HuH-7.5 (cell line): Measurements from ENCODE around the gene GAREM1.
"Not testable (repeated sequence)": the region's sequence is repeated elsewhere in the genome, so short reads cannot be mapped to it uniquely, and the experiment has no call there.

Experiments used
- DNase-seq: peaks from one replicate; pipeline ENCODE4 v3.0.0; 2011; ENCODE audit warnings: low spot score

Gene GAREM1

DNA sequence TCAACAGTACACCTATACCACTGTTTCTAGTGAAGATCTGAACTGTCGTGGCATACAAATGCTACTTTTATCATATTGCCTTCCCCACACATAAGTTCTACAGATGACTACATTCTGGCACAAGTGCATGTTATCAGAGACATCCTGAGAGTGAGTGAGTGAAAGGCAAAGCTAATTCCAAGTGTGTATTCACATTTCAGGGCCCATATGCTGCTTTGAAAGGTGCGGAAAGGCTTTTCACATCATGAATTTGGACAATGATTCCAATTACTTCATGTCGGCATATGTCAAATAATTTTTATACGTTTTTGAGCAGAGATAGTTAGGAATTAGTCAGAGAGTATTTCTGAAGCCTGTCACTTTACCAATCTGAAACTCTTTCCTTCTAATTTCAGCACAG lies 101.7 kb downstream of the GAREM1 start:
- DNase-seq: no peak

DNA sequence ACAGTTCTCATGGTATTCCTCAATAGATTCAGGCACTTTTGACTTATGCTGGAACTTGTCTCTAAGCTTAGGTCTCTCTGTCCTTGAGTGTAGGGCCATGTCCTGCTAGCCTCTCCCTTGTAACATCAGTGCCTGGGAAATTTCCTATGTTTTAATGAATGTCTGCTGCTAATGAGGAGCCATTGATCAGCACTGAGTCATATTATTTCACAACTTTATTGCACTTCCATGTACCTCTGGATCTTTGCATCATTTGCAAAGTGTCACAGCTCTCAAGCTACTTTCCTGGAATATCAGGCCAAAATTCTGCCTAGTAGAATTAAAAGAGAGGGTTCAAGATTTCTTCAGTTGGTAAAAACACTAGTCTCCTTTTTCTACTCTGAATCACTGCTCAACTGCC lies 102.5 kb downstream of the GAREM1 start:
- no peak for DNase-seq

DNA sequence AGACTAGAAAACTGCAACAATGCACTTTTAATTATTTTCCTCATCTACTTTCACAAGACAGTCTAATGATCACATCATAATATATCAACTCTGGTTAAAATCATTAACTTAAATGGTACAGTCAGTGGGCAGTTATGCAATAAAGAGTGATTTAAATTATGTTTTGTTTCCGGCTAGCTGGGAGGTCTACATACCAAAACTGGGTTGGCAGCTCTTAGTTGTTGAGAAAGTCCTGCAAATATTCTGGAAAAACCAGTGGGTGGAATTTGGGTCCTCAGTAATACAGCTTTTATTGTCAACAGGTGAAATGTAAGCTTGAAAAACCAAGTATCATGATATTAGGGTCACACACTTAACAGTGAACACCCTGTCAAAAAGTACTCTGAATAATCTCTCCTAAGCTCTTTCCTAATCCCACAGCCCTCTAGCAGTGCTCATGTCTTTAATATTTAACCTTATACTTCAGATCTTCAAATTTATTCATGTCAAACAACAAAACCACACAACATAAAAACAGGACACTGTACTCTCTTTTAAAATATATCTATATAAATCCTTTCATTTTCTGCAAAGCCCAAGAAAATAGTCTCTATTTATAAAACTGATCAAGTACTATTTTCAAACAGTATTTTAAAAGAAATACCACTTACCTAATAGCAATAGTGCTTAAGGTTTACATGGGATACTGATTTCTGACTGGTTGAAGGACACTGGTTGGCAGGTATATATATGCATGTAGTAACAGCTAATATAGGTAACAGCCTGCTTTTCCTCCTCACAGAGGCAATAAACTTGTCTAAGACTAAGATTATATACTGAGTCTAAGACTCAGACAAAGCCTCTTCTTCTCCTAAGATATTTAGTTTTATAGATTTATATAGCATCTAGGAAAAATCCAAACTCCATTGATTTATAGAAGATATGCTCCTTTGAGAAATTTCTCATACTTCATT lies 103.8 kb downstream of the GAREM1 start:
- no peak for DNase-seq

DNA sequence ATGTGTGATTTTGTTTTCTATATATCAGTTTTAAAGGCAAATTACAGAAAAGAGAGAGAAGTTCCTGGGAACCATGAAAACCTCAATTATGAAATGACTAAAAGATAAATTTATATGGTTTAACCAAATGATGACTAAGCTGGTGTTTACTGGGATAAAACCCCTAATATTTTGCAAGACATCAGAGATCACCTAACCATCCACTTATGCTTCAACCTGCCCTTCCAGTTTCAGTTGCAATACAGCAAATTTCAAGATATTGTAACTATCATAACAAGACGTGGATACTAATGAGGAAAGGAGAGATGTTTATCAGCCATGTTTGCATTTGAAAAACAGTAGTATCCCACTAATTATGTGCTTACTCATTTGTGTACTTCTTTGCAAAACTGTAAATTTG lies 108.2 kb downstream of the GAREM1 start:
- no peak for DNase-seq

DNA sequence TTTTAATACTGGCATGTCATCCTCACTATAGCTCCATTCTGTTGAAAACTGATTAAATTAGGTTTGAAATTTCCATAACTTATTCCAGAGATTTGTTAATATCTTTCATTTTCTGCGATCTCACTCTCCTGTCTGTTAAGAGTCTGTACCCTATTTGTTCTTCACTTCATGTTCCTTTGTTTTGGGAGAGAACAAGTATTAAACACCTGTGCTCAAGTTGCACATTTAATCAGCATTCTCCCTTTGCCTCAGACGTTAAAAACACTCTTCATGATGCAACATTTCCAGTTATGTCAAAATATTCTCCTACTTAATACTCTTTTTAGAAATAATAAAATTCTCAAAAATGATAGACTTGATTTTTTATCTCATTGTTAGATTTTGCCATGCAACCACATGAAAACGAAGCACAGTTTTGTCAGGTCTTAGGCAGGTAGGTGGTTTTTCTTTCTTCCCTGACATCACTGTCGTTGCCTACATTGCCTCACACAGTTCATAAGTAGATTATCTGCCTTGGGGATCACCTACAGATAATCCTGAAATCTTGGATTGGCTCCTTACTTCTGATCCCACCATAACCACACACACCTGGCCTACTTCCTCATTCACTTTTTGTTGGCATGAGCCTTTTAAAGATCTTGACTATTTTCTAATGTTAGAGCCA lies 109.9 kb downstream of the GAREM1 start:
- DNase-seq: no peak

DNA sequence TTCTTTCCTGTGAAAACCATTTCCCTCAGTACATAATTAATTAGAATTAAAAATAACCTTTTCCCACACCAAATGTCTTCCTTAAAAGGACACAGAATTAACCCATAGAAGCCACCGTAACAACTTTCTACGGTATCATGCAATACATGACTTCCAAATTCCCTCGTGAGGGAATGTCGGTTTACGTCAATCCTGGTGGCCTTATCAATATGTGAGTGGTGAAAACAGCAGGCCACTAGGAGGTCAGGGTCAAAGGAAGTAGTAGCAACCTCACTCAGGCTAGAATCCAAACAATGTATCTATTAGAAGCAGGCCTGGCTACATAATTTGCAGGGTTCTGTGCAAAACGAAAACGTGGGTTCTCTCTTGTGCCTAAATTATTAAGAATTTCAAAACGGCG lies 112.2 kb downstream of the GAREM1 start:
- no peak for DNase-seq

DNA sequence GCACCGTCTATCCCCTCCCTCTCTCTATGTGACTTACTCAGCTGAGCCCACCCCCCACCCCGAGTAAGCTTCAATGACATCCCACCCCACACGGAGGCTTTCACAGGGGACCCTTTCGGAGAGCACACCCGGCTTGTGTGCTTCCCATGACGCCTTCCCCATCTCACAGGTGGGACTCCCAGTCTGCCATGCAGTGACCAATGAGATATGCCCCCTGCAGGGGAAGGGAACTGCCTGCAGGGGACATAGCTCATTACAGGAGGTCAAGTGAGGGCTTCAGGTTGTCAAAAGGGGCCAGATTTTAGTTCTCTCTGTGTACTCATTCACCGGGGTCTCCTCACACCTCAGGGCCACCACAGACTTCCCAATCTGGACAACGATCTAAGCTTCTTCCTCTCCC lies 112.6 kb downstream of the GAREM1 start:
- DNase-seq: no peak

DNA sequence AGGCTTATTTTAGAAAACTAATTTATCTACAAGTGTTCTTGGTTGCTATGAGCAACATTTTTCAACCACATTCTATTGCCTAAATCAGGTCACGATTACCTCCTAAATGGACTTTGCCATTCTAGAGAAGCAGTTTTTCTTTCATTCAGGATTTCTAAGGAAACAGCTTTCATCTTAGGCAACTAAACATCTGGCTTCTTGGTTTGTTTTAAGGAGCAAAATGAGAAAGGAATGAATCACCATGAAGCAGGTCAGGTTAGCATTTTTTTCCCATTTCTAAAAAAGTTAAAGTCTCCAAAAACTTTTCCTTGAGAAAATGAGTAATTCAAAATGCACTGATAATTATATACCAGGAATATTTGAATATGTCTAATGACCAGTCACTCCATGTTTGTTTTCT lies 114.8 kb downstream of the GAREM1 start:
- DNase-seq: no peak

DNA sequence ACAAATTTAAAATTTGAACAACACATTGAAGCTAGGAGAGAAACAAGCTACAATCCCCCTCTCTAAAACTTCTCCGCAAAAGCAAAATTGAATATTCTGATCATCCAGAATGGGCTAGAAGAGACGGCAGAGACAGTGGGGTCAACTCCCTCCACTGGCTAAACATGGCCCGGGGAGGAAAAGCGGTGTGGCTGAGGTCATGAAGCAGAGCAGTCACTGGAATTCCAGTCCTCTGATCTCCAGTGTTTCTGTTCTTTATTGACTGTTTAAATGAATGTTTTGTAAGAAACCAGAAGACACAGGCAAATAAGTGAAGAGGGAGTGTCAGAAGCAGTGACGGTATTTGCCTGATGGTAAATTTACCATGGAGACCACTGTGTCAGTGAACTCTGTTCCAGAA lies 116.2 kb downstream of the GAREM1 start:
- DNase-seq: no peak

DNA sequence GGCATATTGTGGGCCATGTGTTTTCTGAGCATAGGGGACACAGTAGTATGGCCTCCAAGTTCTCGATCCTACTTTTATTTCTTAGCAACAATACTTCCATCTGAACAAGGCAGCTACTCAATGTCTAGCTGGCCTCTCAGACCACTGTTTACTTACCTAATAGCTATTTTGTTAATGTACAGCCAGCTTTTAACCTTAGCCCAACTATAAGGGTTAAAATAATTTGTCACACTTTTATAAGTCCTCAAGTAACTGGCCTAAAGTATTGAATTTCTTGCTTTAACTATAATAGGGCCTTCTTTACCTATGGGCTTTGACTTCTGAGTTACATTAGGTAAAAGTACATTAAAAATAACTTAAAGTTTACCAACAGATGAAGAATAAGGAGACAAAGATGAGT lies 117.4 kb downstream of the GAREM1 start:
- DNase-seq: no peak

DNA sequence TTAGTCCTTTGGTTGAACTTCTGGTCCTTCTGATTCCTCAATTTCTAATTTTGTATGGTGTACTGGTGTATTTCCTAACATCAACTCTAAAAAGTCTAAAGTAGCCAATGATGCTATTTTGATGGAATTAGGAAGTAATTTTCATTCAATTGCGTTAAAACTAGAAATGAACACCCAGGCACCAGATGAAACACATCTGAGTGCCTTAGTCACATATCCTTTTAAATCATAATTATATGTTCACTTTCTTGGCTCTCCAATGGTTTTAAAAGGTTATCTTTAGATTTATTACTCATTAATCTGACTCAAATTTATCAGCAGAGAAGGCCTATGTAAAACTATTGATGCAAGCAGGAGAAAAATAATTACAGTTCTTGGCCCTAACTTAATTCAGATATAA lies 119.7 kb downstream of the GAREM1 start:
- DNase-seq: no peak

DNA sequence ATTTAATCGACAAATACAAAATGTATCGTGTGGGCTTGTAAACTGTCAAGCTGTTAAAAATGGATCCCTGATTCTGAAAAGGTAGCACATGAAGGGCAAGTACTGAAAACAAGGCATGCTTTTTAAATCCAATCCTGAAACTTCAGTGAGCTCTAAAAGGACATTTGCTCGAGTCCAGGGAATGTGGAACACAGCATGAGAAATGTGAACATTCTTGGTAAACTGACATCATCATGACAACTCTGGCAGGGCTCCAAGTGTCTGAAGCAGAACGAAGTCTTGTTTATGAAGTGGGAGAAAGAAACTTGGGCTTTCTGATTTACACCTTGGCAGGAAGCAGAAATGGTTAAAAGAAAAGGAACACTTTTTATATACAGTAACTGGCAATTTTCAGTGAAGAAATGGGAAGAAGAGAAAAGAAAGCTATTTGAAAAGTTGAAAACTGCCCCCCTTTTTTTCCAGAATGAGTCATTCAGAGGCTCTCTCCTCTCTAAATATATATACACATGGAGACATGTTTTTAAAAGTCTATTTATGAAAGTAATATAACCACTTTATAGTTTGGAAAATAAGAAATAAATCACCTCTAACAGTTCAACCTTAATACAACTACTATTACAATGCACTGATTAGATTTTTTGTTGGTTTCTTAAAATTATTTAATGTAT lies 120.8 kb downstream of the GAREM1 start:
- no peak for DNase-seq

DNA sequence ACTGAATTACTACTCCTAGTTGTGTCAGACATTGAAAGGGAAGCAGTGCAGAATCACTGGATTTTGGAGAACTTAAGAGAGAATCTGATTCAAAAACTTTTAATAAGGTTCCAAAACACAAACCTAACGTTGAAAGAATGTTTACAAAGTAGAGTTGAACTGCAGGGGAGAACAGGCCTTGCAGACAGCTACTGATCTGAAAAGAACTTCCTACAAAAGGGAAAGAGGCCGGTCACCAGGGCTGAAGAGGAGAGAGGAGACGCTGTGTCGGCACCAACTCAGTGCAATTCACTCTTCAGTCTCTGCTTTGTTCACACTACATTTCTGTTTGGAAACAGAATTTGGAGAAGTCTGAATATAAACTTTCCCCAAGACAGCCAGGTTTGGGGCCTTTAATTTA lies 124.0 kb downstream of the GAREM1 start:
- no peak for DNase-seq

DNA sequence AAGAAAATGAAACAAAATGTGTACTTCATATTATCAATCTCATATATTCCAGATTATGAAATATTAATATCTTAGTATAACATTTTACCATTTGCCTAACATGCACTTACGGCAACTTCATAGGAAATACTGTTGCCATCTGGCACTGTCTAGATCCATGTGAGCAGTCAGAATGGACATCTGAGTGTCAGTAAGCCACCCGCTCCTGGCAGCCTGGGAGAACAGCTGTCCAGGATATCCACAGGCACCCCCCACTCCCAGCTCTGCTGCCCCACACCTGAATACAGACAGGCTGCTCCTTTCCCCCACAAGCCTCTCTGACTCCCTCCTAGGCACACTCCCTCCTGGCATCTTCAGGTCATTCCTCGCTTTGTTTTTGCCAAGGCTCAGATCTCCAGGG lies 127.0 kb downstream of the GAREM1 start:
- DNase-seq: no peak

DNA sequence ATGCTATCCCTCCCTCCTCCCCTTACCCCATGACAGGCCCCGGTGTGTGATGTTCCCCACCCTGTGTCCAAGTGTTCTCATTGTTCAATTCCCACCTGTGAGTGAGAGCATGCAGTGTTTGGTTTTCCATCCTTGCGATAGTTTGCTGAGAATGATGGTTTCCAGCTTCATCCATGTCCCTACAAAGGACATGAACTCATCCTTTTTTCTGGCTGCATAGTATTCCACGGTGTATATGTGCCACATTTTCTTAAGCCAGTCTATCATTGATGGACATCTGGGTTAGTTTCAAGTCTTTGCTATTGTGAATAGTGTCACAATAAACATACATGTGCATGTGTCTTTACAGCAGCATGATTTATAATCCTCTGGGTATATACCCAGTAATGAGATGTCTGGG lies 129.6 kb downstream of the GAREM1 start:
- DNase-seq: not testable (repeated sequence)

DNA sequence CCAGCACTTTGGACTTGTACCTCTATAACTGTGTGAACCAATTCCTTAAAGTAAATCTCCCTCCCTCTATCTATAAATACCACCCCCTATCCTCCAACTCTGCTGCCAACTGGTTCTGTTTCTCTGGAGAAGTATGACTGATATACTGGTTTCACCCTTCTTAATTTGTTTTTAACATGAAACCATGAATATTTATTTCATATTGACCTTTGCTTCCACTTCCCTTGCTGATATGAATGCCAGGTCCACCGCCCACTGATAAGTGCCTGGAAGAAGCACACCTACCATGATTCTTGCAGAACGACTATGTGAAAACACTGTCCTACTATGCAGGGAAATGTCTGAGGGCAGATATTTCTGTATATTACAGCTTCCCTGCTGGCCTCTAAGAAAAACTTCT lies 131.6 kb downstream of the GAREM1 start:
- no peak for DNase-seq

DNA sequence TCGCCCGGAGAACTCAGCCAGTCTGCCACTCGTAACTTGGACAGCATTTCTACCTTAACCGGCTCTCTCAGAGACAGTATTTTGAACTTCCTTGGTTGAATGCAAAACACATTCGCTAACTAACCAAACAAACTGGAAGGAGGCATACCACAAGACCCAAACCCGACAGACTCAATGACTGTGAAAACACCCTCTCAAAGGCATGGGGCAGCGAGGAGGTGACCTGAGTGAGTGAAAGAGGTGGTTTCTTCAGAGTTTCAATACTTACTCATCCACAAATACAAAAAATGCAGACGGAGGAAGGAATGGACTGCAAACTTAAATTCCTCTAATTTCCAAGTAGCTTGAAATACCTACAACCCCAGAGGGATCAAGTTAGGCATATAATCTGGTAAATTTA lies 132.9 kb downstream of the GAREM1 start:
- no peak for DNase-seq

DNA sequence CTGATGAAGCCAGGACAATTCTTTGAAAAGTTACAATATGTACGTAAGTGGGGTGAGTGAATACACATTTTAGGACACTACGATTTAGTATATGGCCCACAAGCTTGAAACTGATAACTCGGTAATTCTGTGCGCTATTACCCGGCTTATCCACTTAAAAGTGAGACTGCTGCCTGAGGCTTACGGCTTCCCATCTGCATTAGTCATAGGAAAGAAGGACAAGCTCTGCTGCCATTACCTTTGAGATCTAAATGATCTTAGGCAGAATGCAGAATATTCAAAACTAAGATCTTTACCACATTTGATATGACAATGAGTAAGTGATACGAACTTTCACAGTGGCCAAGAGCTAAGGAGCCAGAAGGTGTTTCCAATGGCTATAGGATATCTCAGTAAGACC lies 133.3 kb downstream of the GAREM1 start:
- no peak for DNase-seq

DNA sequence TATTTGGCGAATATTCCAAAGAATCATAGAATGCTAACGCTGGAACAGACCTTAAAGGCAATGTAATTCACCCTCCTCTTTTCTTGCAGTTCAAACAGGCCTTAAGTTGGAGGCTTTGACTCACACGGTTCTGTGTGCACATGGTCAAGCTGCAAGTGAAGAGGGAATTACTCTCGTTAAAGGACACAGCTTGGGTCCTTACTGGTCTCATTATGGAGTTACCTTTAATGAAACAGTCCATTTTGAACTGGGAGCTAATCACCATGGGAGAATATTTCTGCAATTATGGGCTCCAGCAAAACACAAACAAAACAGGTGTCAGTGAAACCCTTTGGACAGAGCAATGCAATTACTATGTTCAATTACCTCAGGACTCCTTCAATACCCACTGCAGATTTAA lies 135.5 kb downstream of the GAREM1 start:
- DNase-seq: no peak

DNA sequence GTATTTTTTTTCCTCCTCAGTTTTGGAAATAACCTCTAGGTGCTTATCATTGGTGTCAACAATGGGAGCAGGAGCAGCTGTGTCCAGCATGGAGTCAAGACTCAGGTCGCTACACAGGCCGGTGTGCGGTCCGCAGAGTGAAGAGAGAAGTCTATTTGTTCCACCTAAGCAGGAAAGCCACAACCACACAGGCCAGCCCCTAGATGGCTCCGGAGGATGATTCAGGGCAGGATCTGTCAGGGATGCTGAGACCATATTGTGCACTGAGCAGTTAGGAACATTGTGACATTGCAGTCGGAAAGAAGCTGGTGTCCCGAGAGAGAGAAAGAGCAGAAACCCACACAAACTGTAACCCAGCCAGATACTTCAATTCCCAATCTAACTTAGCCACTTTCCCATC lies 136.9 kb downstream of the GAREM1 start:
- no peak for DNase-seq

DNA sequence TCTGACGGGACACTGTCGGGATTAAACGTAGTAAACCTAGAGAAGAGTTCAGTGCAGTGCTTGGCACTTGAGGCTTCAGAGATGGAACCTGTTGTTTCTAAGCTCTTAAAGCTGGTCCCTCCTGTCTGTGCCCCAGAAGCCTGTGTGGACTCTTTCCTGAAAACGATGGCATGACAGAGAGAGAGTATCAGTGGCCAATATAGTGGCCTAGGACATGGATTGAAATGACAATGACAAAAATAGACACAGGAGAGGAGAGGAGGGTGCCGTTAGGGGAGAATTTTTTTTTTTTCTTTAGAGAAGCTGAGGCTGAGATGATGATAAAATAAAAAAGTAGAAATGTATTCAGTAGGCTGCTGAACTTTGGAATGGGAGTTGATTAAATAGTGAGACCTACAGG lies 138.0 kb downstream of the GAREM1 start:
- no peak for DNase-seq

DNA sequence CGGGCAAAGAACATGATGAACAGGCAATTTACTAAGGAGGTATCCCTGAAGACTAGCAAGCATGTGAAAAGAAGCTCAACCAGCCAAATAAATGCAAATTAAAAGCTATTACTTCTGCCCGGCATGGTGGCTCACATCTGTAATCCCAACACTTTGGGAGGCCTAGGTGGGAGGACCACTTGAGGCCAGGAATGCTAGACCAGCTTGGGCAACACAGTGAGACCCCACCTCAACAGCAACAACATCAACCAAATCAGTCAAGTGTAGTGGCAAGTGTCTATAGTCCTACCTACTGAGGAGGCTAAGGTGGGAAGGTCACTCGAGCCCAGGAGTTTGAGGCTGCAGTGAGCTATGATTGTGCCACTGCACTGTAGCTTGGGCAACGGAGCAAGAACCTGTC lies 141.7 kb downstream of the GAREM1 start:
- no peak for DNase-seq

DNA sequence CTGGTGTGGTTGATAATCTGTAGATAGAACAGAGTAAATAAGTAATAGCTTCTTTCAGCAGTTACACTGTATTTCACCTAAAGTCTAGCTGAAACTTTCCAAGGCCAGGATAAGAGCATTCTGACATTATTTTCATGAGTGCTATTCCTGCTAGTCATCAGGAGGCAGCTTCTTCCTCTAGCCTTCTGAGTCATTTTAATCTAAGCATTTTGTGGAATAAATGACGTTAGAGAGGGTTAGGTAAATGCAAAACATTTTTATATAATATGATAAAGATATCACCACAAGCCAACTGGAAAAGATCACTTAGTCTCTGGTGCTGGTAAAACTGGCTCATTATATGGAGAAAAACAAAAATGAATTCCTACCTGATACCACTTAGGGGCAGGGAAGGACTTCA lies 142.3 kb downstream of the GAREM1 start:
- no peak for DNase-seq
